B cell (primary cell): ENCODE measurements around the gene ATG4D. TPM values are rescaled to one million over a fixed set of nuclear protein-coding genes. Genes with fewer than 3 reads are reported as not detected.
A peak's percentile ranks its signal among the peaks of the same experiment; 100 is the strongest.

Source experiments
- ATAC-seq: fragments of 200-7000 bp; cut with Tn5 transposase; one replicate; pipeline ENCODE4 v1.10.0; 2021; ENCODE audit warnings: low read depth, mild to moderate bottlenecking, moderate number of reproducible peaks, moderate library complexity
- CTCF ChIA-PET: fragments of 350-600 bp; sonication (Branson Sonifier 250); formaldehyde crosslinking; loops from one replicate; lab custom pipeline; 2021; ENCODE audit warnings: antibody characterized with exemption, inconsistent platforms; lab: Charles Lee
- POLR2A ChIA-PET: fragments of 350-600 bp; sonication (Branson Sonifier 250); formaldehyde crosslinking; loops from one replicate; lab custom pipeline; 2021; ENCODE audit warnings: antibody characterized with exemption; lab: Charles Lee
- DNase-seq: peaks from one replicate; pipeline ENCODE4 v3.0.0; 2013
- H2AFZ ChIP-seq: 2 replicates; pipeline ENCODE4 v1.6.1; 2012; ENCODE audit warnings: mild to moderate bottlenecking, low read depth, low read length; ENCODE audit not compliant: insufficient read depth, poor library complexity, severe bottlenecking
- H3K27ac ChIP-seq, 2 donors: 1 replicate in 1 of 2; 2 replicates in 1 of 2; pipeline ENCODE4 v1.5.1; 2012 to 2013; ENCODE audit warnings: low read length in 2 of 2, mild to moderate bottlenecking in 2 of 2, moderate library complexity in 1 of 2
- H3K27me3 ChIP-seq, 4 experiments: fragments of 200-600 bp in 1 of 4; sonication (generic) in 1 of 4; replicated peaks in 1 of 4; 1 replicate in 2 of 4; 2 replicates in 2 of 4; pipeline versions ENCODE4 v1.6.1 to v1.7.0; 2013 to 2016; ENCODE audit warnings: low read length in 3 of 4, mild to moderate bottlenecking in 2 of 4, mixed read lengths in 1 of 4, moderate library complexity in 1 of 4; ENCODE audit not compliant: insufficient read depth in 4 of 4, control insufficient read depth in 3 of 4; ENCODE audit errors: control extremely low read depth in 1 of 4
- H3K36me3 ChIP-seq, 2 experiments: replicated peaks in 1 of 2; 1 replicate in 1 of 2; 2 replicates in 1 of 2; pipeline versions ENCODE4 v1.6.1 to v1.7.1; 2013; ENCODE audit warnings: low read length in 1 of 2; ENCODE audit not compliant: insufficient read depth in 2 of 2, control insufficient read depth in 1 of 2; ENCODE audit errors: control extremely low read depth in 1 of 2, extremely low read depth in 1 of 2
- H3K4me1 ChIP-seq, 2 donors: fragments of 200-600 bp in 1 of 2; sonication (generic) in 1 of 2; 1 replicate in 1 of 2; 2 replicates in 1 of 2; pipeline versions ENCODE4 v1.5.1 to v1.6.1; 2013 to 2017; ENCODE audit warnings: low read length in 2 of 2; ENCODE audit not compliant: control insufficient read depth in 2 of 2, insufficient read depth in 2 of 2
- H3K4me2 ChIP-seq: replicated peaks from 2 replicates; pipeline ENCODE3; 2012; ENCODE audit warnings: mild to moderate bottlenecking, low read depth, low read length; ENCODE audit not compliant: poor library complexity, severe bottlenecking
- H3K4me3 ChIP-seq, 5 experiments: fragments of 200-600 bp in 1 of 5; sonication (generic) in 1 of 5; 1 replicate in 3 of 5; 2 replicates in 2 of 5; pipeline versions ENCODE4 v1.5.1 to v1.7.0; 2011 to 2016; ENCODE audit warnings: low read length in 4 of 5, mild to moderate bottlenecking in 4 of 5, low read depth in 2 of 5, control low read depth in 1 of 5, moderate library complexity in 1 of 5; ENCODE audit not compliant: insufficient read depth in 1 of 5; ENCODE audit errors: control extremely low read depth in 1 of 5, extremely low read depth in 1 of 5
- H3K79me2 ChIP-seq: fragments of 200-600 bp; sonication (generic); one replicate; pipeline ENCODE4 v1.6.0; 2016; ENCODE audit warnings: low read length; ENCODE audit not compliant: control insufficient read depth, insufficient read depth
- H3K9ac ChIP-seq: fragments of 200-600 bp; sonication (generic); 2 replicates; pipeline ENCODE4 v1.6.1; 2017; ENCODE audit warnings: mild to moderate bottlenecking, low read length, moderate library complexity
- H3K9me3 ChIP-seq, 3 donors: one replicate each; pipeline versions ENCODE4 v1.6.1 to v1.7.1; 2013; ENCODE audit warnings: low read length in 2 of 3; ENCODE audit not compliant: control insufficient read depth in 2 of 3, insufficient read depth in 1 of 3; ENCODE audit errors: control extremely low read depth in 1 of 3
- H4K20me1 ChIP-seq: 2 replicates; pipeline ENCODE4 v1.6.0; 2012; ENCODE audit warnings: mild to moderate bottlenecking, low read length; ENCODE audit not compliant: insufficient read depth, control insufficient read depth, poor library complexity, severe bottlenecking
- H3K27ac Mint-ChIP-seq: one replicate; pipeline ENCODE4 v1.8.0; 2021; ENCODE audit warnings: mixed read lengths
- H3K27me3 Mint-ChIP-seq: one replicate; pipeline ENCODE4 v1.8.0; 2021; ENCODE audit warnings: mixed read lengths
- H3K4me1 Mint-ChIP-seq: one replicate; pipeline ENCODE4 v1.8.0; 2021; ENCODE audit warnings: mixed read lengths
- H3K4me3 Mint-ChIP-seq: one replicate; pipeline ENCODE4 v1.8.0; 2021; ENCODE audit warnings: mixed read lengths
- H3K9me3 Mint-ChIP-seq: one replicate; pipeline ENCODE4 v1.8.0; 2022; ENCODE audit warnings: mixed read lengths; ENCODE audit not compliant: insufficient read depth
- EZH2 ChIP-seq: IDR thresholded peaks from 2 replicates; pipeline ENCODE4 v1.6.1; 2012; ENCODE audit warnings: borderline replicate concordance, low read depth, mild to moderate bottlenecking, moderate library complexity, low read length; ENCODE audit not compliant: insufficient read depth, poor library complexity, severe bottlenecking
- WGBS: methylation state at CpG from one replicate; pipeline ENCODE4 v1.1.5; 2013; ENCODE audit warnings: missing lambda C conversion rate; ENCODE audit not compliant: insufficient coverage; 5-methylcytosine and 5-hydroxymethylcytosine counted together
- intact Hi-C: fragments of 100-400 bp; cut with micrococcal nuclease; formaldehyde crosslinking; loops from one replicate; pipeline ENCODE4 v1.10.0; 2022
- polyA plus RNA-seq: library from polyadenylated mRNA; depleted of rRNA; stranded (reverse); fragments of >200 nt; gene quantifications from 2 replicates; pipeline ENCODE4 v1.2.3, GENCODE V29; 2012
- total RNA-seq, 2 donors: library from RNA; stranded (reverse); fragments of 120-200 nt in 1 of 2; gene quantifications; 1 replicate in 1 of 2; 2 replicates in 1 of 2; pipeline versions ENCODE4 v1.2.3 to v1.2.4, GENCODE V29; 2013 to 2022
- TF ChIP-seq, protein P1 (sequence below): fragments of 200-600 bp; IDR thresholded peaks from one replicate; pipeline ENCODE4 v1.8.0; 2022; ENCODE audit warnings: antibody characterized with exemption, mild to moderate bottlenecking

The ATG4D gene
- total and polyA plus RNA-seq, 2 donors (not counting 1 experiment from before 2014, with no cell fraction given): 58.8 to 75.5 TPM

DNA sequence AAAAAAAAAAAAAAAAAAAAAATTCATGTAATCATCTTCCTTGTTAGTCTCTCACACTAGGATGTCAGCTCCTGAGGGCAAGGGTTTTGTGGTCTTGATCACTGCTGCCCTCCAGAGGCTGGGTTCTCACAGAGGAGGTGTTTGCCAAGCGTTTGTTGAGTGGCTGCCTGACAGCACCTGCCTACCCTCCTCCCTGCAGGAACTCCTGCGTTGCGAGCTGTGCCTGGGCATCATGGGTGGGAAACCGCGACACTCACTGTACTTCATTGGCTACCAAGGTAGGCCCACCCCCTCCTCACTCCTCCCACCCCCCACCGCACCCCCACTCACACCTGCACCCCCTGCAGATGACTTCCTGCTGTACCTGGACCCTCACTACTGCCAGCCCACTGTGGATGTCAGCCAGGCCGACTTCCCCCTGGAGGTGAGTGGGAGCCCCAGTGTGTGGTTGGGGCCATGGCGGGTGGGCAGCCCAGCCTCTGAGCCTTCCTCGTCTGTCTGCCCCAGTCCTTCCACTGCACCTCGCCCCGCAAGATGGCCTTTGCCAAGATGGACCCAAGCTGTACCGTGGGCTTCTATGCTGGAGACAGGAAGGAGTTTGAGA lies 8.1 kb downstream of the ATG4D start:
- H3K27ac ChIP-seq: peak overlapping the region in 1 of 2 donors; percentile 81
- no peak for ATAC-seq

More for the DNA sequence above, 8.1 kb downstream of the ATG4D start:
- intact Hi-C loops: no loop called here
- Histone ChIP-seq H3K4me3 (no peak overlapping the region), H3K4me1 (peaks cover 37 to 44% of the 10 kb centered on the region in 2 donors), H3K4me2 (peak overlapping the region; percentile 55), H4K20me1 (peaks cover 15% of the 10 kb centered on the region), H3K36me3 (peaks cover 7 to 78% of the 10 kb centered on the region in 2 experiments), H2AFZ (no peak overlapping the region), H3K27me3 (no peaks in the 10 kb centered on the region), H3K9me3 (peaks cover 0 to 5% (median 0%) of the 10 kb centered on the region in 3 donors), H3K9ac (no peak overlapping the region), H3K79me2 (peaks cover 26% of the 10 kb centered on the region)
- no peaks in the 10 kb centered on the region for H3K27me3 Mint-ChIP-seq
- ChIA-PET CTCF (interaction anchor here (1.5 to 2.2 kb wide), 5 partner anchors 9 to 20 kb away, joined by 5 to 14 read pairs (median 7); partner anchors contain the start of gene CDKN2D), POLR2A (interaction anchor here (0.7 to 0.8 kb wide), 4 partner anchors 14 to 316 kb away, joined by 3 to 9 read pairs (median 4); partner anchors contain the start of gene KRI1)
- H3K4me1 Mint-ChIP-seq: peaks cover 34% of the 10 kb centered on the region
- 69% methylated on average over 4 of the region's 12 CpGs for WGBS
- peak overlapping the region; percentile 78 for H3K27ac Mint-ChIP-seq
- H3K4me3 Mint-ChIP-seq: no peak overlapping the region
- DNase-seq: no peak
- TF ChIP-seq EZH2: no peak
- TF ChIP-seq, protein P1, sequence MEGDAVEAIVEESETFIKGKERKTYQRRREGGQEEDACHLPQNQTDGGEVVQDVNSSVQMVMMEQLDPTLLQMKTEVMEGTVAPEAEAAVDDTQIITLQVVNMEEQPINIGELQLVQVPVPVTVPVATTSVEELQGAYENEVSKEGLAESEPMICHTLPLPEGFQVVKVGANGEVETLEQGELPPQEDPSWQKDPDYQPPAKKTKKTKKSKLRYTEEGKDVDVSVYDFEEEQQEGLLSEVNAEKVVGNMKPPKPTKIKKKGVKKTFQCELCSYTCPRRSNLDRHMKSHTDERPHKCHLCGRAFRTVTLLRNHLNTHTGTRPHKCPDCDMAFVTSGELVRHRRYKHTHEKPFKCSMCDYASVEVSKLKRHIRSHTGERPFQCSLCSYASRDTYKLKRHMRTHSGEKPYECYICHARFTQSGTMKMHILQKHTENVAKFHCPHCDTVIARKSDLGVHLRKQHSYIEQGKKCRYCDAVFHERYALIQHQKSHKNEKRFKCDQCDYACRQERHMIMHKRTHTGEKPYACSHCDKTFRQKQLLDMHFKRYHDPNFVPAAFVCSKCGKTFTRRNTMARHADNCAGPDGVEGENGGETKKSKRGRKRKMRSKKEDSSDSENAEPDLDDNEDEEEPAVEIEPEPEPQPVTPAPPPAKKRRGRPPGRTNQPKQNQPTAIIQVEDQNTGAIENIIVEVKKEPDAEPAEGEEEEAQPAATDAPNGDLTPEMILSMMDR: no peak
- H3K9me3 Mint-ChIP-seq: no peaks in the 10 kb centered on the region
